Stimulated activated naive CD8-positive, alpha-beta T cell treated with anti-CD3 and anti-CD28 coated beads, Interleukin-15, Interleukin-2, amounts not matched to agents 100 ng/mL and 50 ng/mL, for 24 hours (primary cell): ENCODE measurements around the gene ABTB2.
A peak's percentile ranks its signal among the peaks of the same experiment; 100 is the strongest.
"Not testable (repeated sequence)": the region's sequence is repeated elsewhere in the genome, so short reads cannot be mapped to it uniquely, and the experiment has no call there.

Experiments used
- H3K27ac Mint-ChIP-seq: one replicate; pipeline ENCODE4 v1.8.0; 2021; ENCODE audit warnings: mild to moderate bottlenecking, mixed read lengths
- H3K27me3 Mint-ChIP-seq: one replicate; pipeline ENCODE4 v1.8.0; 2021; ENCODE audit warnings: mixed read lengths
- H3K36me3 Mint-ChIP-seq: one replicate; pipeline ENCODE4 v1.8.0; 2021; ENCODE audit warnings: low read depth, mixed read lengths
- H3K4me1 Mint-ChIP-seq: one replicate; pipeline ENCODE4 v1.8.0; 2021; ENCODE audit warnings: low read depth, mixed read lengths
- H3K4me3 Mint-ChIP-seq: one replicate; pipeline ENCODE4 v1.8.0; 2021; ENCODE audit warnings: mild to moderate bottlenecking, mixed read lengths
- H3K9me3 Mint-ChIP-seq: one replicate; pipeline ENCODE4 v1.8.0; 2021; ENCODE audit warnings: mixed read lengths

ABTB2 gene

DNA sequence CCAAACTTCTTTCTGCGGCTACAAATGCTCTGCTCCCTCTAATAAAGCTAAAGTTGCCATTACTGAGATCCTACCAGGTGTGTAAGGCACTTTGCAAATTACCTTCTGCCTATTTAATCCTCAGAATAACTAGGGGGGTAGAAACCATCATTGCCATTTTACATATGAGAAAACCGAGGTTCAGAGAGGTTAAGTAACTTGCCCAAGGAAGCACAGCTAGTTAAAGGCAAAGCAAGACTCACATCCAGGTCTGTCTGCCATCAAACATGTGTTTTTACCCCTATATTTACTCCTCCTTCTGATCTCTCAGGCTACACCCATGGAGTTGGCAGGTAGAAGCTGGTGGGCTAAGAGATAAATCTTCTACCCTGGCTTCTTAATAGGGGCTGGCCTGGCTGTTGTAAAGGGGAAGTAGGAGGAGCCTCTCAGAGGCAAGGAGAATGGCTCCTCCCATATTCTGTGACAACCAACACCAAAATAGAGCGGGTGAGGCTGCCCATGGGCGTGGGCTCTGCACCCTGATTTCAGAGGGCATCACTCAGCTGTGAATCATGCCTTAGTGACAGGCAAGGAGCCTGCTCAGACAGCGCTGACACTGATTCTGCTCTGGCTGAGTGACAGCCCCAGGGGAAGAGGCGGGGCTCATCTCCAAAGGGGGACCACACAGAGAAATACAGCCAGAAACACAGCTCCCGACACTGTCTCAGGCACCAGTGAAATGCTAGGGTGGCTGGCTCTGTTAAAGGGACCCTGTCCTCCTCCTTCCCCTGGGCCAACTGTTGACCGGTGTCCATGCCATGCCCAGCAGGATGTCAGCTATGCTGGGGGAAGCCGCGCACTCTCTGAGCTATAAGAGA is 106.8 kb downstream of the ABTB2 start:
- Mint-ChIP-seq H3K9me3 (no peaks in the 10 kb centered on the region), H3K4me3 (peak overlapping the region; percentile 33), H3K4me1 (peaks cover 64% of the 10 kb centered on the region), H3K27ac (no peak overlapping the region), H3K36me3 (peaks cover 4% of the 10 kb centered on the region), H3K27me3 (peaks cover 7% of the 10 kb centered on the region)

DNA sequence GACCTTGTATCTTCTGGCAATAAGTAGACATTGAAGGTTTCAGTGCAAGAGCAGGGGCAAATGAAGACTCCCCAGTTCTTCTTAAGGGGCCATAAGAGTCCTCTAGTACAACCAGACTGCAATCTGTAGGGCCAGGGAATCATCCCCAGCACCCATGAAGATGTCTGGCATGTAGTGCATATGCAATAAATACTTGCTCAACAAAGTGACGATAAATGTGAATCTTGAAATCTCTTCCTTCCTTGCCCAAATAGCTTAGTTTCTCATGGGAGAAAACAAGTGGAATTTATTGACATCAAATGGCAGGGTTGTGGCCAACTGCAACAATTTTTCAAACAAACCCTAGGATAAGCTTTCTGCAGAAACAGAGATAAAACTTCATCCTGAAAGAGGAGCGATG is 107.6 kb downstream of the ABTB2 start:
- H3K36me3 Mint-ChIP-seq = peaks cover 4% of the 10 kb centered on the region
- no peaks in the 10 kb centered on the region for H3K9me3 Mint-ChIP-seq
- peaks cover 7% of the 10 kb centered on the region for H3K27me3 Mint-ChIP-seq
- H3K27ac Mint-ChIP-seq = no peak overlapping the region
- H3K4me3 Mint-ChIP-seq = no peak overlapping the region
- peaks cover 71% of the 10 kb centered on the region for H3K4me1 Mint-ChIP-seq

DNA sequence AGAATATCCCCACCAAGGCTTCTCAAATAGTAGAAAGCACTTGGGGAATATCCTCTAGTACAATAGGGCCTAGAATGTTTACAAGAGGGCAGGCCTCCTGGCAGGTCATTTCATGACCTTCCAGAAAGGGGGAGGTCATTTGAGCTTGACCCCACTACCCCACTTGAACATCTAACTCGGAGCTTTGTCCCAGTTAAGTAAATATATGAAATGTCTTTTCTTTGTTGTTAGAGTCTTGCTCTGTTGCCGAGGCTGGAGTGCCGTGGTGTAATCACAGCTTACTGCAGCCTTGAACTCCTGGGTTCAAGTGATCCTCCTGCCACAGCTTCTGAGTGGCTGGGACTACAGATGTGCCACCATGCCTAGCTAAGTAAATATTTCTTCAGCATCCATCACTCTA is 108.4 kb downstream of the ABTB2 start:
- Mint-ChIP-seq H3K9me3 (no peaks in the 10 kb centered on the region), H3K36me3 (peaks cover 4% of the 10 kb centered on the region), H3K4me3 (no peak overlapping the region), H3K4me1 (peaks cover 79% of the 10 kb centered on the region), H3K27ac (no peak overlapping the region), H3K27me3 (peaks cover 3% of the 10 kb centered on the region)

DNA sequence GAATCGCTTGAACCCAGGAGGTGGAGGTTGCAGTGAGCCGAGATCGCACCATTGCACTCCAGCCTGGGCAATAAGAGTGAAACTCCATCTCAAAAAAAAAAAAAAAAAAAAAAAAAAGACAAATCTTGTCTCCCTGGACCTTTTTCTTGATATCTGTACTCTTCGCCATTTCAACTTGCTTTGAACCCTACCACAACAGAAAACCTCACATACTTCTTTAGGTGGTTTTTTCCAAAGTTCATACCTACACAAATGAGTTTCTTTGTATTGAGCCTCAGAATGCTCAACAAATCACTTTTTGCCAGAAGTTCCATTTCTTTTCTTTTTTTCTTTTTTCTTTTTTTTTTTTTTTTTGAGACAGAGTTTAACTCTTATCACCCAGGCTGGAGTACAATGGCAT is 111.3 kb downstream of the ABTB2 start:
- peaks cover 100% of the 10 kb centered on the region for H3K4me1 Mint-ChIP-seq
- not testable (repeated sequence) for H3K36me3 Mint-ChIP-seq, H3K9me3 Mint-ChIP-seq, H3K27me3 Mint-ChIP-seq
- peak overlapping the region; percentile 76 for H3K27ac Mint-ChIP-seq
- peak overlapping the region; percentile 51 for H3K4me3 Mint-ChIP-seq

DNA sequence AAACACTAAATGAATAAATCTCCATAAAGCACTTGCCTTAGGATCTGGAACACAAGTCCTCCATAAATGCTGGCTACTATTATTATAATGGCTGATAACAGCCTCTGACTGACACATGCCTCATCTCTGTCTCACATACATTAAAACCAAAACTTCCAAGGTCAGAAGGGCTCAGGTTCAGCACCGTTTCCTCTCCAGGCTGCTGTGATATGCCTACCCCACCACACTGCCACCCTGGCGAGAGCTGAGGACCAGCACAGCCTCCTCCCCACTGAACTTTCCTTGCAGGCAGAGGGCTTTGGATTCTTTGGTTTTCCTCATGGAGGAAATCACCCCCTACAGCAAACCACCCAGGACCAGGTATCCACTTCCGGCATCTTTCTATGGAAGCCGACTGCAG is 112.8 kb downstream of the ABTB2 start:
- peaks cover 4% of the 10 kb centered on the region for H3K36me3 Mint-ChIP-seq
- no peaks in the 10 kb centered on the region for H3K27me3 Mint-ChIP-seq
- H3K4me1 Mint-ChIP-seq = peaks cover 100% of the 10 kb centered on the region
- H3K9me3 Mint-ChIP-seq = no peaks in the 10 kb centered on the region
- H3K27ac Mint-ChIP-seq = peak overlapping the region; percentile 88
- H3K4me3 Mint-ChIP-seq = peak overlapping the region; percentile 43

DNA sequence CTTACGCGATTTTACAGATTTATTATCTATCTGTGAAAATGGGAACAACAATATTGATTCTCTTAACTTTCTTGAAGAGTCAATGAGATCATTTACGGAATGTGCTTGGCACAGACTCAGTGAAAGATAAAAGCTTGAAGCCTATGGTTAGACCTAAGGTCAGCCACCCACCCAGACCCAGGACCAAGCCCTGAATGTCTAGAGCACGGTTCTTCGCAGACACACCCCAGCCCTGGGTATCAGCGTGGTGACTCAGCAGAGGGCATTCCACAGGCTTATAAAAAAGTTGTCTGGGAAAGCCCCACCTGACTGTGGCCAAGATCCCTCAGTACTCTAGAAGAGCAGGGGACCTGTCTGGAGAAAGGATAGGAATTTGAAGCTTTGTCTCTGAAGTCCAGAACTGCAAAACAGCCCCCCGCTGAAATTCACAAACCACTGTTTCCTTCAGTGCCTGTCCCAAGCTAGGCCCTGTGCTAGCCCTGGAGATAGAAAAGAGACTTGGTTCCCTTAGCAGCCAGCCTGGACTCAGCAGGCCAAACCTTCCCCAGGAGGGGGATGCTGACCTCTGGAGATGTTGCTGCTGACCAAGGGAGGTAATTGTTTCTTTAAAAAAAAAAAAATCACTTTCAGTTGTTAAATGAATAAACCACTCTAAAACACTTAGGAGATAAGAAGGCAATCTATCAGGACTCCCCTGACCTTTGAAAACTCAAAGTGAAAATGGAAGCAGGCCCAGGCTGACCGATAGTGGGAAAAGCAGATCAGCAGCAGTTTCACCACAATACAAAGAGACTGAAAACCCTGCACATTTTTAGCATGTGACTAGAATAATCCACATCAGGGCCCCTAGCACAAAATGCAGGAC is 114.0 kb downstream of the ABTB2 start:
- Mint-ChIP-seq H3K27me3 (no peaks in the 10 kb centered on the region), H3K9me3 (no peaks in the 10 kb centered on the region), H3K27ac (peak overlapping the region; percentile 88), H3K4me3 (peak overlapping the region; percentile 55), H3K4me1 (peaks cover 100% of the 10 kb centered on the region), H3K36me3 (peaks cover 4% of the 10 kb centered on the region)

DNA sequence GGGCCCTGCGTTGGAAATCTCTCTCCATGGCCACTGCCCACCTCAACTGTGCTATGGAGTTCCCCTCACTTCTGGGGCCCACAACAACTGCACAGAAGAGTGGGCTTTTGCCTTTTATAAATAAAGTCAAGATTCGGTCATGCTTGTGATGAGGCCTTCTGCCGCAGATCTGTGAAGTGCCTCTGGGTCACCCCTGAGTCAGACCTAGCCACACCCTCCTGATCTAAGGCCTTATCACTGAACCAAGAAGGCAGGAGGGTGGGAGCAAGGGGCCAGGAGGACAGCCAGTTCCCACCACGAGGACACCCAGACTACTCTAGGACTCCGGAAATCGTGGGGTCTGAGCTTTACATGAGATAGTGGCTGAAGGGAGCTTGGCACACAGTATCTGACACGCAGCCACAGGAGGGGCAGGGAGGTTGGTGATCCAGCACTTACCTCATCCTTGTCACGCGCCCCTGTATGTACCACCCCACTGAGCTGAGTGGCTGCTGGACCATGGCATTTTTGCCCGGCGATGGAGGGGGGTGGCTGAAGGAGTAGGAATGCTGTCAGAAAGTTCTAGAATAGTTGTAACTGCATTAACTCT is 115.7 kb downstream of the ABTB2 start:
- no peaks in the 10 kb centered on the region for H3K27me3 Mint-ChIP-seq
- peak overlapping the region; percentile 42 for H3K27ac Mint-ChIP-seq
- no peaks in the 10 kb centered on the region for H3K9me3 Mint-ChIP-seq
- peaks cover 92% of the 10 kb centered on the region for H3K4me1 Mint-ChIP-seq
- H3K36me3 Mint-ChIP-seq = peaks cover 4% of the 10 kb centered on the region
- H3K4me3 Mint-ChIP-seq = no peak overlapping the region

DNA sequence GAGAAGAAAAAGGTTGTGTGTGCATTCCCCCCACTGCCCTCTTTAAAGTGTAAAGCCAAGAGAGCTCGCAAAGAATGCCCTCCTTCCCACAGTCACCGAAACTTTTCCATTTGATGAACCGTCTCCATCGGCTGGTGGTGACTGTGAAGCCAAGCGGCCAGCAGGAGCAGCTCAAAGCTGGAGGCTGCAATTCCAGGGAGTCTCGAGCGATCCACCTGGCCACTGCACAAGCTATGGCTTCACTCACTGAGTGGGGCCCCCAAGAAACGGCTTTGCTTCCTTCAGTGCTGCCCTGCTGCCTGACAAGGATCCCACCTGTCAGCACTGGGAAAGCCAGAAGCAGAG is 117.7 kb downstream of the ABTB2 start:
- peaks cover 86% of the 10 kb centered on the region for H3K4me1 Mint-ChIP-seq
- H3K4me3 Mint-ChIP-seq = peak overlapping the region; percentile 18
- no peaks in the 10 kb centered on the region for H3K36me3 Mint-ChIP-seq
- H3K9me3 Mint-ChIP-seq = no peaks in the 10 kb centered on the region
- no peaks in the 10 kb centered on the region for H3K27me3 Mint-ChIP-seq
- H3K27ac Mint-ChIP-seq = peak overlapping the region; percentile 26

DNA sequence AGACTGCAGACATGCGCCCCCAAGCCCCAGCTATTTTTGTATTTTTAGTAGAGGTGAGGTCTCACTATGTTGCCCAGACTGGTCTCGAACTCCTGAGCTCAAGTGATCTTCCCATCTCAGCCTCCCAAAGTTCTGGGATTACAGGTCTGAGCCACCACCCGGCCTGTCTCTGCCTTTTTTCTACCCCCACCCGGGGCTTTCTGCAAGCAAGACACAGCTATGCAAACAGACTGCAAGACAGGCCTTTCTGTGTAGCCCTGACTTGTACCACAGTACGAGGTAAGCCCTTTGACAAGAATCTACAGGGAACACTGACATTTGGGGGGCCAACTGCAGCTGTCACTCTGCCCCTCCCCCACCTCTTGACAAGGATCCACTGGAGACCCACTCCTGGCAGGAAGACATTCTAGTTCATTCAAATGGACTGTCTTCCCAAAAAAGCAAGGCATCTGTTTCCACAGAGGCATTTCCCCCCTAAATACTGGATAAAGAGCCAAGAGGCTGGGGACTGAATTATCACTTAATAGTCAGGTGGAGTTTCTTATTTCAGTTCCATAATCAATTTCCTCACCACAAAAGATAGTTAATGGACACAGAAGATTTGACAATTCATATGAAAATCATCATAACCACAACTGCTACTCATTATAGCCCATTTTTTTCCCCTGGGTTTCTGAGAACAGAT is 118.2 kb downstream of the ABTB2 start:
- Mint-ChIP-seq H3K4me3 (peak overlapping the region; percentile 18), H3K4me1 (peaks cover 86% of the 10 kb centered on the region), H3K27ac (peak overlapping the region; percentile 34), H3K9me3 (no peaks in the 10 kb centered on the region), H3K36me3 (no peaks in the 10 kb centered on the region), H3K27me3 (no peaks in the 10 kb centered on the region)

DNA sequence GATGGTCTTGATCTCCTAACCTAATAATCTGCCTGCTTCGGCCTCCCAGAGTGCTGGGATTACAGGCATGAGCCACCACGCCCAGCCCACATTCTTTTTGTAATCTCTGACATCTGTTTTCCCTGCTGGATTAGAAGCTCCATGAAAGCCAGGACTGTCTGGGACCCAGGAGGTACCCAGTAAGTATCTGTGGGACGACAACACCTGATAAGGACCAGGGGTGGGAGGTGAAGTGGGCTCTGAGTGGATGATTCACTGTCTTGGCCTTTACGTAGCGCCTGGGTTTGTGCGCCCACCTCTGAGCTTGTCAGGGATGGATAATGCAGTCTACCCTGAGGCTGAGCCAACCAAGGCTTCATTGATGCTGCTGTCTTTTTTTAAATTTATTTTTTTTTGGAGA is 118.8 kb downstream of the ABTB2 start:
- H3K4me3 Mint-ChIP-seq = no peak overlapping the region
- no peaks in the 10 kb centered on the region for H3K36me3 Mint-ChIP-seq
- peaks cover 86% of the 10 kb centered on the region for H3K4me1 Mint-ChIP-seq
- H3K27ac Mint-ChIP-seq = peak overlapping the region; percentile 5
- no peaks in the 10 kb centered on the region for H3K27me3 Mint-ChIP-seq
- no peaks in the 10 kb centered on the region for H3K9me3 Mint-ChIP-seq

DNA sequence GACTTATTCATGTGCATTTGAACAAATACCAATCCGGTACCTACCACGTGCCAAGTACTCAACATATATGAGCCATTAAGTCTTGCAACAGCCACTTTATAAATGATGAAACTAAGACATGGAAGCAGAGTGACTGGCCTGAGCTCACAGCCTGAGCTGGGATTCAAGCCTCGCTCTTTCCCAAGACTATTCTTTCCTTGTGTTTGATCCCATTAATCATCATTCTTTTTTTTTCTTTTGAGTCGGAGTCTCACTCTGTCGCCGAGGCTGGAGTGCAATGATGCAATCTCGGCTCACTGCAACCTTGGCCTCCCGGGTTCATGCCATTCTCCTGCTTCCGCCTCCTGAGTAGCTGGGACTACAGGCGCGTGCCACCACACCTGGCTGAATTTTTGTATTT is 119.3 kb downstream of the ABTB2 start:
- Mint-ChIP-seq H3K9me3 (no peaks in the 10 kb centered on the region), H3K4me1 (peaks cover 85% of the 10 kb centered on the region), H3K27me3 (no peaks in the 10 kb centered on the region), H3K36me3 (no peaks in the 10 kb centered on the region), H3K4me3 (no peak overlapping the region), H3K27ac (no peak overlapping the region)

DNA sequence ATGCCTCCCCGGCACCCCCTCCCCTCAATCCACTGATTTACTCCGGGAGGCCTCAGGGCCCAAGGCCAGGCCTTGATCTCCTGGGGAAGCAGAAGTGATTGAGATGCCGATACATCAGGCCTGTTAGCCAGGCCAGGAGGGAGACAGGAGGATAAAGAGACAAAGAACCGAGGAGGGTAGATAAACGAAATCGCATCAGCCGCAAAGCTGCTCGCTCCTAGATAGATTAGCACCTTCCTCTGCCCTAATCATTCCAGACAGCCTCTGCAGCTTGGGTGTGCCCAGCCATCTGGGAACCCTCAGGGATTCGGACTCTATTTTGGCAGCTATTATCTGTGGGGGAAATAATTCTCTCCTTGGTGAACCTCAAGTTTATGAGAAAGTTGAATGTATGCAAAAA is 121.2 kb downstream of the ABTB2 start:
- H3K4me1 Mint-ChIP-seq = peaks cover 84% of the 10 kb centered on the region

DNA sequence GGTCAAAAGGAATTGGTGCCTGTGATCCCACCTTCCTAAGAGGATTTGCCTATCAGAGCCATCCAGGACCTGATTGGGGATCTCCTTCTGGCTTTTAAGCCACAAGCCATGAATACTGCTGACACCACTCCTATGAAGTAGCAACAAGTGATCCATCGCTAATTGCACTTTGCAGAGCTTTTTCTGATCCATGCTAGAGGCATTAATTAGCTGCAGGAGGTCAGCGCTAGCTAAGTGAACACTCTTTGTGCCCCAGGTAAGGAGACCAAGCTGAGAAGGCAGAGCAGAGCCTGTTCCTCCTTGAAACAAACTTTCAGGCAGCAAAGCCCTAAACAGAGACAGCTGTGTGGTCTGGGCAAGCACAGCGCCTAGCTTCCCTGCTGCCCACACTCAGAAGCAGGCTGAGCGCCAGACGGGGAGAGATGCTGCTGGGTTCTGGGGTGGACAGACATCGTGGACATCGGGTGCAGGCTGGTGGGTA is 122.2 kb downstream of the ABTB2 start:
- Mint-ChIP-seq H3K27ac (peak overlapping the region; percentile 85), H3K4me3 (no peak overlapping the region), H3K9me3 (no peaks in the 10 kb centered on the region), H3K4me1 (peaks cover 84% of the 10 kb centered on the region), H3K36me3 (no peaks in the 10 kb centered on the region), H3K27me3 (no peaks in the 10 kb centered on the region)

More for the DNA sequence above, 121.2 kb downstream of the ABTB2 start:
- Mint-ChIP-seq H3K36me3 (no peaks in the 10 kb centered on the region), H3K27me3 (no peaks in the 10 kb centered on the region), H3K4me3 (no peak overlapping the region), H3K27ac (no peak overlapping the region), H3K9me3 (no peaks in the 10 kb centered on the region)

DNA sequence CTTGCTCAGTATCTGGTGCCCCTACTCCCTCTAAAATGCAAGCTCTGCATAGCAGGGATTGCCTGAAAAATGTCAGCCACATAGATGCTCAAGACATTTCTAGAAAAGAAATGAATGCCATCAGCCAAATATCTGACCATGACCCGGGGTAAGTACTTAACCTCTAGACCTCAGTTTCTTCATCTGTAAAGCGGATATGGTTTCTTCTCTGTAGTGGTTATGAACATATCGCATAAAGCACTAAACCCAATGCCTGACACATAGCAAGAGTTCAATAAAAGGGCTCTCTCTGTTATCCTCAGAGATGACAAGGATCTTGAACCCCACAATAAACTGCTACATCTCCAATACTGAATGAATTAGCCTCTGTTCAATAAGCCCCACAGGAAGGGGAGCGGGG is 122.6 kb downstream of the ABTB2 start:
- Mint-ChIP-seq H3K9me3 (no peaks in the 10 kb centered on the region), H3K36me3 (no peaks in the 10 kb centered on the region), H3K4me1 (peaks cover 82% of the 10 kb centered on the region), H3K27ac (peak overlapping the region; percentile 85), H3K27me3 (no peaks in the 10 kb centered on the region), H3K4me3 (peak overlapping the region; percentile 51)
